Gastrocnemius medialis (tissue), 4 donors: ENCODE results near the gene KLHDC10.

Experiments
- CTCF ChIP-seq, 5 experiments: fragments of 450-650 bp in 3 of 5; fragments of 200-600 bp in 2 of 5; sonication (generic) in 2 of 5; IDR thresholded peaks in 4 of 5; conservative IDR thresholded peaks in 1 of 5; 1 replicate in 4 of 5; 2 replicates in 1 of 5; pipeline ENCODE4 v1.5.1; 2016 to 2019; ENCODE audit warnings: antibody characterized with exemption in 5 of 5, mild to moderate bottlenecking in 3 of 5, moderate library complexity in 3 of 5
- POLR2A ChIP-seq, 2 donors: fragments of 450-650 bp; IDR thresholded peaks; one replicate each; pipeline ENCODE4 v1.6.1; 2017; ENCODE audit warnings: antibody characterized with exemption in 2 of 2, mild to moderate bottlenecking in 2 of 2, moderate library complexity in 2 of 2

GRCh38 chr7:130022115-130022514 is 48.2 kb upstream of the KLHDC10 start:
- TF ChIP-seq POLR2A (IDR thresholded peaks at IDR 0.05) (peak in 1 of 2 donors; percentile 33), CTCF (IDR thresholded peaks at IDR 0.05 in 4 of 5, conservative IDR thresholded peaks at IDR 0.05 in 1 of 5) (no peak)
